SK-N-MC (cell line): ENCODE data around the gene TAS2R60.

Source experiments
- EZH2 ChIP-seq: fragments of 200-600 bp; sonication (generic); IDR thresholded peaks from one replicate; pipeline ENCODE4 v1.6.1; 2017; ENCODE audit warnings: antibody characterized with exemption
- FOXP2 ChIP-seq: optimal IDR thresholded peaks from 2 replicates; pipeline ENCODE3; 2011; ENCODE audit warnings: mild to moderate bottlenecking, moderate library complexity; ENCODE audit not compliant: insufficient read depth; ENCODE audit errors: extremely low read length, control extremely low read depth
- POLR2AphosphoS5 ChIP-seq: IDR thresholded peaks from 2 replicates; pipeline ENCODE4 v1.6.1; 2012; ENCODE audit warnings: mild to moderate bottlenecking, low read depth, low read length, borderline replicate concordance

DNA sequence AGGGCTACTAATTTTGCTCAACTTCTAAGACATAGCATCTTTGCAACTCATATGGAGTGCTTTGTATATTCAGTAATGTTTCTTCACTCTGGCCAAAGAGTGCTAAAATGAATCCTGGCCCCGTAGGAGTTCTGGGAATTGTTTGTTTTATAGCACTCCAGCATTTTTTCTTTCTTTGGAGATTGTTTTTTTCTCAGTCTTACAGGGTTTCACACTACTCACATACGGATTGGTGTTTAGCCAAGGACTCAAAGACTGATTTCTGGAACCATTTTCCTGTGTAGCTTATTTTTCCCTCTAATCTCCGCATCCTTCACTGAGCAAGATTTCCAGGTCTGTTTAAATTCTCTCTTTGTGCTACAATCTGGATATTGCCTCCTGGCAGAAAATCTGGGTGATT, 40.9 kb downstream of the TAS2R60 start:
- TF ChIP-seq POLR2AphosphoS5 (no peak), EZH2 (no peak), FOXP2 (no peak)
